ENCODE measurements around the gene HPCA.

HPCA gene

DNA sequence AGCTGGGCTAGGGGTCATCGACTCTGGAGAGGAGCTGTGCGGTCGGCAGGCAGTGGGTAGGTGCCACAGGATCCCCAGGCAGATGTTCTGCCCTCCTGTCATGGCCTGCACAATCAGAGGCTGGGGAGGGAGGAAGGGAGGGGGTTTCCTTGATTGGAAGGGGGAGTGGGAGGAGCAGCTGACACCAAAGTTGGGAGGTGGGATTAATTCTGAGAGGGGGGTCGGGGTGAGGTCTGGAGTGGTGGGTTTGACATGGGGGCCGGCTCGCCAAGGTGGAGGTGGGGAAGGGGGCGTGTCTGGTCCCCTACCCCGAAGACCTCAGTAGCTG lies 651 bp upstream of the HPCA start:
- ATAC-seq: no peak
- TF ChIP-seq BACH2 (CRISPR knock-in tag; IDR thresholded peaks at IDR 0.05; ENCODE audit: borderline replicate concordance): no peak
- TF ChIP-seq, protein P1, sequence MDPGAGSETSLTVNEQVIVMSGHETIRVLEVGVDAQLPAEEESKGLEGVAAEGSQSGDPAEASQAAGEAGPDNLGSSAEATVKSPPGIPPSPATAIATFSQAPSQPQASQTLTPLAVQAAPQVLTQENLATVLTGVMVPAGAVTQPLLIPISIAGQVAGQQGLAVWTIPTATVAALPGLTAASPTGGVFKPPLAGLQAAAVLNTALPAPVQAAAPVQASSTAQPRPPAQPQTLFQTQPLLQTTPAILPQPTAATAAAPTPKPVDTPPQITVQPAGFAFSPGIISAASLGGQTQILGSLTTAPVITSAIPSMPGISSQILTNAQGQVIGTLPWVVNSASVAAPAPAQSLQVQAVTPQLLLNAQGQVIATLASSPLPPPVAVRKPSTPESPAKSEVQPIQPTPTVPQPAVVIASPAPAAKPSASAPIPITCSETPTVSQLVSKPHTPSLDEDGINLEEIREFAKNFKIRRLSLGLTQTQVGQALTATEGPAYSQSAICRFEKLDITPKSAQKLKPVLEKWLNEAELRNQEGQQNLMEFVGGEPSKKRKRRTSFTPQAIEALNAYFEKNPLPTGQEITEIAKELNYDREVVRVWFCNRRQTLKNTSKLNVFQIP (CRISPR knock-in tag; IDR thresholded peaks at IDR 0.05; ENCODE audit: borderline replicate concordance, low read depth): no peak
- TF ChIP-seq, protein P2, sequence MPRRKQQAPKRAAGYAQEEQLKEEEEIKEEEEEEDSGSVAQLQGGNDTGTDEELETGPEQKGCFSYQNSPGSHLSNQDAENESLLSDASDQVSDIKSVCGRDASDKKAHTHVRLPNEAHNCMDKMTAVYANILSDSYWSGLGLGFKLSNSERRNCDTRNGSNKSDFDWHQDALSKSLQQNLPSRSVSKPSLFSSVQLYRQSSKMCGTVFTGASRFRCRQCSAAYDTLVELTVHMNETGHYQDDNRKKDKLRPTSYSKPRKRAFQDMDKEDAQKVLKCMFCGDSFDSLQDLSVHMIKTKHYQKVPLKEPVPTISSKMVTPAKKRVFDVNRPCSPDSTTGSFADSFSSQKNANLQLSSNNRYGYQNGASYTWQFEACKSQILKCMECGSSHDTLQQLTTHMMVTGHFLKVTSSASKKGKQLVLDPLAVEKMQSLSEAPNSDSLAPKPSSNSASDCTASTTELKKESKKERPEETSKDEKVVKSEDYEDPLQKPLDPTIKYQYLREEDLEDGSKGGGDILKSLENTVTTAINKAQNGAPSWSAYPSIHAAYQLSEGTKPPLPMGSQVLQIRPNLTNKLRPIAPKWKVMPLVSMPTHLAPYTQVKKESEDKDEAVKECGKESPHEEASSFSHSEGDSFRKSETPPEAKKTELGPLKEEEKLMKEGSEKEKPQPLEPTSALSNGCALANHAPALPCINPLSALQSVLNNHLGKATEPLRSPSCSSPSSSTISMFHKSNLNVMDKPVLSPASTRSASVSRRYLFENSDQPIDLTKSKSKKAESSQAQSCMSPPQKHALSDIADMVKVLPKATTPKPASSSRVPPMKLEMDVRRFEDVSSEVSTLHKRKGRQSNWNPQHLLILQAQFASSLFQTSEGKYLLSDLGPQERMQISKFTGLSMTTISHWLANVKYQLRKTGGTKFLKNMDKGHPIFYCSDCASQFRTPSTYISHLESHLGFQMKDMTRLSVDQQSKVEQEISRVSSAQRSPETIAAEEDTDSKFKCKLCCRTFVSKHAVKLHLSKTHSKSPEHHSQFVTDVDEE (CRISPR knock-in tag; IDR thresholded peaks at IDR 0.05): no peak
- no peak for TF ChIP-seq ZNF70 (CRISPR knock-in tag; IDR thresholded peaks at IDR 0.05)
- TF ChIP-seq ZFP30 (CRISPR knock-in tag; IDR thresholded peaks at IDR 0.05): no peak
- TF ChIP-seq, protein P3, sequence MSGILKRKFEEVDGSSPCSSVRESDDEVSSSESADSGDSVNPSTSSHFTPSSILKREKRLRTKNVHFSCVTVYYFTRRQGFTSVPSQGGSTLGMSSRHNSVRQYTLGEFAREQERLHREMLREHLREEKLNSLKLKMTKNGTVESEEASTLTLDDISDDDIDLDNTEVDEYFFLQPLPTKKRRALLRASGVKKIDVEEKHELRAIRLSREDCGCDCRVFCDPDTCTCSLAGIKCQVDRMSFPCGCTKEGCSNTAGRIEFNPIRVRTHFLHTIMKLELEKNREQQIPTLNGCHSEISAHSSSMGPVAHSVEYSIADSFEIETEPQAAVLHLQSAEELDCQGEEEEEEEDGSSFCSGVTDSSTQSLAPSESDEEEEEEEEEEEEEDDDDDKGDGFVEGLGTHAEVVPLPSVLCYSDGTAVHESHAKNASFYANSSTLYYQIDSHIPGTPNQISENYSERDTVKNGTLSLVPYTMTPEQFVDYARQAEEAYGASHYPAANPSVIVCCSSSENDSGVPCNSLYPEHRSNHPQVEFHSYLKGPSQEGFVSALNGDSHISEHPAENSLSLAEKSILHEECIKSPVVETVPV (CRISPR knock-in tag; IDR thresholded peaks at IDR 0.05): no peak
- TF ChIP-seq ZFP3 (CRISPR knock-in tag; IDR thresholded peaks at IDR 0.05): no peak
- TF ChIP-seq GLIS3 (CRISPR knock-in tag; IDR thresholded peaks at IDR 0.05): no peak
- TF ChIP-seq, protein P4, sequence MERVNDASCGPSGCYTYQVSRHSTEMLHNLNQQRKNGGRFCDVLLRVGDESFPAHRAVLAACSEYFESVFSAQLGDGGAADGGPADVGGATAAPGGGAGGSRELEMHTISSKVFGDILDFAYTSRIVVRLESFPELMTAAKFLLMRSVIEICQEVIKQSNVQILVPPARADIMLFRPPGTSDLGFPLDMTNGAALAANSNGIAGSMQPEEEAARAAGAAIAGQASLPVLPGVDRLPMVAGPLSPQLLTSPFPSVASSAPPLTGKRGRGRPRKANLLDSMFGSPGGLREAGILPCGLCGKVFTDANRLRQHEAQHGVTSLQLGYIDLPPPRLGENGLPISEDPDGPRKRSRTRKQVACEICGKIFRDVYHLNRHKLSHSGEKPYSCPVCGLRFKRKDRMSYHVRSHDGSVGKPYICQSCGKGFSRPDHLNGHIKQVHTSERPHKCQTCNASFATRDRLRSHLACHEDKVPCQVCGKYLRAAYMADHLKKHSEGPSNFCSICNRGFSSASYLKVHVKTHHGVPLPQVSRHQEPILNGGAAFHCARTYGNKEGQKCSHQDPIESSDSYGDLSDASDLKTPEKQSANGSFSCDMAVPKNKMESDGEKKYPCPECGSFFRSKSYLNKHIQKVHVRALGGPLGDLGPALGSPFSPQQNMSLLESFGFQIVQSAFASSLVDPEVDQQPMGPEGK (CRISPR knock-in tag; IDR thresholded peaks at IDR 0.05; ENCODE audit: borderline replicate concordance): no peak
- TF ChIP-seq ZNF8 (CRISPR knock-in tag; IDR thresholded peaks at IDR 0.05): no peak
- TF ChIP-seq, protein P5, sequence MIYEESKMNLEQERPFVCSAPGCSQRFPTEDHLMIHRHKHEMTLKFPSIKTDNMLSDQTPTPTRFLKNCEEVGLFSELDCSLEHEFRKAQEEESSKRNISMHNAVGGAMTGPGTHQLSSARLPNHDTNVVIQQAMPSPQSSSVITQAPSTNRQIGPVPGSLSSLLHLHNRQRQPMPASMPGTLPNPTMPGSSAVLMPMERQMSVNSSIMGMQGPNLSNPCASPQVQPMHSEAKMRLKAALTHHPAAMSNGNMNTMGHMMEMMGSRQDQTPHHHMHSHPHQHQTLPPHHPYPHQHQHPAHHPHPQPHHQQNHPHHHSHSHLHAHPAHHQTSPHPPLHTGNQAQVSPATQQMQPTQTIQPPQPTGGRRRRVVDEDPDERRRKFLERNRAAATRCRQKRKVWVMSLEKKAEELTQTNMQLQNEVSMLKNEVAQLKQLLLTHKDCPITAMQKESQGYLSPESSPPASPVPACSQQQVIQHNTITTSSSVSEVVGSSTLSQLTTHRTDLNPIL (CRISPR knock-in tag; IDR thresholded peaks at IDR 0.05; ENCODE audit: low read depth): no peak
- no peak for TF ChIP-seq SNAI2 (CRISPR knock-in tag; IDR thresholded peaks at IDR 0.05)
- no peak for TF ChIP-seq ZNF565 (CRISPR knock-in tag; conservative IDR thresholded peaks at IDR 0.05; ENCODE audit: low read depth)
- no peak for TF ChIP-seq PPARA (CRISPR knock-in tag; IDR thresholded peaks at IDR 0.05; ENCODE audit: borderline replicate concordance)
- no peak for TF ChIP-seq TOX (CRISPR knock-in tag; IDR thresholded peaks at IDR 0.05; ENCODE audit: borderline replicate concordance)
- no peak for TF ChIP-seq ZC3H10 (CRISPR knock-in tag; IDR thresholded peaks at IDR 0.05)
- no peak for TF ChIP-seq TCF4 (CRISPR knock-in tag; IDR thresholded peaks at IDR 0.05; ENCODE audit: borderline replicate concordance)
- TF ChIP-seq OSR1 (CRISPR knock-in tag; IDR thresholded peaks at IDR 0.05): no peak
- no peak for TF ChIP-seq ARNTL (CRISPR knock-in tag; IDR thresholded peaks at IDR 0.05; ENCODE audit: borderline replicate concordance, low read depth)

DNA sequence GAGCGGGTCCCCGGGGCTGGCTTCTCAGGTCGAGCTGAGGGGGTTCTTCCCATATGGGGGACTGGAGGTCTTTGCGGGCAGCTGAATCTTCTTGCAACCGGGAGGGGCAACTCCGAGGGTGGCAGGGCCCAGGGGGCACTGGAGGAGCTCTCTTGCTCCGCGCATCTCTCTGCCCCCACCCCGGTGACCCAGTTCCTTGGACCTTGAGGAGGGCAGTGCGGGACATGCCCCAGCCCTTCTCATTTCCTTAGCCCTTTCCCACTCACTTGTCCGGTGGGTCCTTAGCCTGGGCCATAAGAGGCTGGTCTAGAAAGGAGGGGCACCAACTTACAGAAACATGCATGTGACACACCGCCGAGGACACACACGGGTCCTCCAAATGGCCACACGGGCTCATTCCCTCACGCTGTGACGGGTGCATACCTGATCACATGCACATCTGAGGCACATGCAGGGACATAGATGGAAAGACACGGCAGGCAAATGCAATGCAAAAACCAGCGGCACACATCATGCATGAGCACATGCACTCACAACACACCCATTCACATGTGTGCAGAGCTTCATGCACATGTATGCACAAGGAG lies 630 bp downstream of the HPCA start:
- ATAC-seq: no peak; the same call in 2 of the 3 replicates

More for the DNA sequence above, 630 bp downstream of the HPCA start:
- TF ChIP-seq ZFP30 (CRISPR knock-in tag; IDR thresholded peaks at IDR 0.05) (no peak), TCF4 (CRISPR knock-in tag; IDR thresholded peaks at IDR 0.05; ENCODE audit: borderline replicate concordance) (no peak), CSDC2 (CRISPR knock-in tag; IDR thresholded peaks at IDR 0.05) (no peak), PPARA (CRISPR knock-in tag; IDR thresholded peaks at IDR 0.05; ENCODE audit: borderline replicate concordance) (no peak), OSR1 (CRISPR knock-in tag; IDR thresholded peaks at IDR 0.05) (no peak), ZNF70 (CRISPR knock-in tag; IDR thresholded peaks at IDR 0.05) (no peak), GLIS3 (CRISPR knock-in tag; IDR thresholded peaks at IDR 0.05) (no peak), ZNF8 (CRISPR knock-in tag; IDR thresholded peaks at IDR 0.05) (no peak), ZC3H10 (CRISPR knock-in tag; IDR thresholded peaks at IDR 0.05) (no peak), BACH2 (CRISPR knock-in tag; IDR thresholded peaks at IDR 0.05; ENCODE audit: borderline replicate concordance) (no peak), ZFP3 (CRISPR knock-in tag; IDR thresholded peaks at IDR 0.05) (no peak), SNAI2 (CRISPR knock-in tag; IDR thresholded peaks at IDR 0.05) (no peak)
- TF ChIP-seq, protein P5 (CRISPR knock-in tag; IDR thresholded peaks at IDR 0.05; ENCODE audit: low read depth): no peak
- TF ChIP-seq, protein P1 (CRISPR knock-in tag; IDR thresholded peaks at IDR 0.05; ENCODE audit: borderline replicate concordance, low read depth): no peak
